HG02852 (cell line): Measurements from ENCODE around the gene CRISPLD2.
"Not testable (repeated sequence)": the region's sequence is repeated elsewhere in the genome, so short reads cannot be mapped to it uniquely, and the experiment has no call there.

ENCODE experiments used
- ATAC-seq: cut with Tn5 transposase; IDR thresholded peaks from one replicate; pipeline ENCODE4 v1.9.1; 2021; ENCODE audit warnings: mild to moderate bottlenecking, moderate library complexity; ENCODE audit not compliant: unreplicated experiment

CRISPLD2 gene

DNA sequence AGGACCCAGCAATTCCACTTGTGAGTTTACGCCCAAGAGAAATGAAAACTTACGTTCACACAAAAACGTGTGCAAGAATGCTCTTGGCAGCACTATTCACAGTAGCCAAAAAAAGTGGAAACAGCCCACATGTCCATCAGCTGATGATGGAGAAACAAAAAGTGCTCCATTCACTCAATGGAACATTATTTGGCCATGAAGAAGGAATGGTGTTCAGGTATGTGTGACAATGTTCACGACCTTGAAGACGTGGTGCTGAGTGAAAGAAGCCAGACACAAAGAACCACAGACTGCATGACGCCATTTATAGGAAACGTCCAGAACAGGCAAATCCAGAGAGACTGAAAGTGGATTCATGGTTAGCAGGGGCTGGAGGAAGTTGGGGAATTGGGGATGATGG is 106.7 kb downstream of the CRISPLD2 start:
- ATAC-seq = no peak

DNA sequence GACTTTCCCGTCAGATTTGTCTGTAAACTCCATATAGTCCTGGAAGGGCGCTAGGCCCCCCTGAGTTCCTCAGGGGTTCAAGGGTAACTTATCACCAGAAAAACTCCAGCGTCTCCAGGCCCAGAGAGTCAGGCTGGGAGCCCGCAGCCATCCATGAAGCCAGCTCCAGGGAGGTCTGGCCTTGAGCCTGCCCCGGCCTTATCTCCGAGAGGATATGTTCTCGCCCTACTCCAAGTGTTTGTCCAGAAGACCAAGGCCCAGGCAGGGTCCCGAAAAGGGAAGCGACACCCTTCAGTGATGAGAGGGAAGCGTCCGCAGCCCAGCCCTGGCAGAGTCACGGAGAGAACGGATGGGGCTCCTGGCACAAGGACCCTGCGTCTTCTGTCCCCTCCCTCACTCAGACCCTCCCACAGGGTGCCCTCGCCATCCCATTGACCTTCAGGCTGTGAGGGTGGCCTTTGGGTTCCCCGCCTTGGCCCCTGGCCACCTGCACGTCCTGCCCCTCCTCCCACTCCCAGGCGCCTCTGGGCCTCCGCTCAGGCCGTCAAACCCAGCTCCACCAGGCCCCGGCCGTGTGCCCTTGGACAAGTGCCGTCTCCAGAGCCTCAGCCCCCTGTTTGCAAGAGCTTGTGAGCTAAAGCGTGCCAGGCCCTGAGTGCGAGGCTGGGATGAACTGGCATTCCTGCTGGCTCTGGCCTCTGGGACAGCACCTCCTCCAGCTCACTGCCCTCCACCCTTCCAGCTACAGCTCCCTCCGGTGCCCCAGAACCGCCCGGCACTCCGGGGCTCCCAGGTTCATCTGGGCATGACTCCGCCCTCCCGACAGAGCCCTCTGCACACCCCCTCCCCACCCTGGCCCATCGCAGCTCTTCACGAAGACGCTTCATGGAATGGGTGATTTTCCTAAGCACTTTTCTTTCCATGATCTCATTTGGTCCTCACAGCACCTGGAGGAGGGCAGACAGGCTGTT is 108.1 kb downstream of the CRISPLD2 start:
- no peak for ATAC-seq

DNA sequence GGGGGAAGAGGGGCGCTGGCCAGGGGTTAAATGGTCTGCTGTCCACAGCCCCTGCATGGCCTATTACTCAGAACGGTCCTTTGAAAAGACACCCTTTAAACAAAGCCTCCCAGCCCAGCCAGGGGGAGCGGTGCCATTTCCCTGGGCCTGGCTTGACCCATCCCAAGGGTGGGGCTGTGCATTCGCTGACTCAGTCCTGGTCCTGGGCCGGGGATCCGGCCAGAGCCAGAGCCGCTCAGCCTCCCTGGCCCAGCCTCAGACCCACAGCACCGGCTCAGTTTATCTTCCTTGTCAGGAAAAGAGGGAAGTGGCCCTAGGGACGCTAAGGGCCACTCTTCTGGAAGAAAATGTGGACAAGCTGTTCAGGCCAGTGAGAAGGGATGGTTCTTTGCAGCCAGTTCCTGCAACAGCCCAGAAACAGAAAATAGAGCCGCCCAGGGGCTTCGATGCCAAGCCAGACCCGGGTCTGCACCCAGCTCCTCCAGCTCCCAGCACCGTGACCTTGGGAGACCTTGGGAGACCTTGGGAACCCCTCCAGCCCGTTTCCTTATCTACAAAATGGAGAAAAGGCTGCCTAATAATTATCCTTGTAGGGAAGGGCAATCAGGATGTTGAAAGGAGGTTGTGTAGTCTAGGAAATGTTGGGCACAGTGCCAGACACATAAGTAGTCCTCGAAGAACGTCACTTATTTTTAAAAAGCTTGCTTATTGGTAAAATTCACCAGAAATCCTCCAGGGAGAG is 109.1 kb downstream of the CRISPLD2 start:
- no peak for ATAC-seq

DNA sequence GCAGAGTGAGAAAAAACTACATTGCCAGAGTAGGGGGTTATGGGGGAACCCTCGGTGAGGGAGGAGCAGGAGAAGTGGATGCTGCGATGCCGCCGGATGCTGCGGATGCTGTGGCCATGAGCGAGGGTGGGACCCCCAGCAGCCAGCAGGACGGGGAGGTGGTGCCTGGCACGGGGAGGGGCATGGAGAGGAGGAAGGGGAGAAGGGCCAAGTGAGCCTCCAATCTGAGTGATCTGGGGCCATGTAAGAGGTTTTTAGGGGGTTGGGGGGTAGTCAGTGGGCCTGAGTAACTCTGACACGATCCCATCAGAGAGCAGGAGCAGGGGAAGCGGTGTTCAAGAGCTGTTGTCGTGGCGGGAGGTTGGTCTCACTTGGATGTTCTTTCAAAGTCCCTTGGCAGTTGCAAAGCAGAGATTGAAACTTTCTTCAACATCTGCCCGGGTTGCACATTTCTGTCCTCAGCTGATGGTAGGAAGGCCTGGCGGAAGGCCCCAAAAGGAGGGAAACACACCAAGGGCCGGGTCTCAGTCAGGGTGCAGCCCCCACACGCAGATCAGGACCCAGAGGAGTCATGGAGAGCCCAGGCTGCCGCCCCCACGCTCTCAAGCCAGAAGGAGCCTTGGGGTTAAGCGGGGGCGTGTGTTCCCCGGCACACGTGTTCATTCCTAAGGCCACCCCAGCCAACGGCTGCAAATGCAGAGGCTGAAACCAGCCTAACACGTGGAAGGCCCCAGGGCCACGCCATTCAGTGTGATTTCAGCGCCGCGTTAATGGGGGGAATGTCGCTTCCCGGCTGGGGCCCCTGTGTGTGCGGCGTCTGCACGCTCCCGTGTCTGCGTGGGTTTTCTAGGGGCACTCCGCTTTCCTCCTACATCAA is 109.9 kb downstream of the CRISPLD2 start:
- ATAC-seq = no peak

DNA sequence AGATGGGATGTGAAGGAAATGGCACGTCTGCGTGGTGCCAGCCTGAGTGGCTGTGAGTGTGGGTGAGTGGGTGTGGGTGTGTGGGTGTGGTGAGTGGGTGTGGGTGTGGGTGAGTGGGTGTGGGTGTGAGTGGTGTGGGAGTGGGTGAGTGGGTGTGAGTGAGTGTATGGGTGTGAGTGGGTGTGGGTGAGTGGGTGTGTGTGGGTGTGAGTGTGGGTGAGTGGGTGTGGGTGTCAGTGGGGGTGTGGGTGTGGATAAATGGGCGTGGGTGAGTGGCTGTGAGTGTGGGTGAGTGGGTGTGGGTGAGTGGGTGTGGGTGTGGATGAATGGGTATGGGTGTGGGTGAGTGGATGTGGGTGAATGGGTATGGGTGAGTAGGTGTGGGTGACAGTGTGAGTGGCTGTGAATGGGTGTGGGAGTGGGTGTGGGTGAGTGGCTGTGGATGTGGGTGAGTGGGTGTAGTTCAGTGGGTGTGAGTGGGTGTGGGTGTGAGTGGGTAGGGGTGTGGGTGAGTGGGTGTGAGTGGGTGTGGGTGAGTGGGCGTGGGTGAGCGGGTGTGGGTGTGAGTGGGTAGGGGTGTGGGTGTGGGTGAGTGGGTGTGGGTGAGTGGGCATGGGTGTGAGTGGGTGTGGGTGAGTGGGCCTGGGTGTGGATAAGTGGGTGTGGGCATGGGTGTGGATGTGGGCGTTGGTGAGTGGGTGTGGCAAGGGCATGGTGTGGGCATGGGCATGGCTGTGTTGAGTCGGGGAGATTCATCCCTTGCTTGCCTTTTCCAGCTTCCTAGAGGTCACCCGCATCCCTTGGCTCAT is 110.7 kb downstream of the CRISPLD2 start:
- ATAC-seq = no peak

DNA sequence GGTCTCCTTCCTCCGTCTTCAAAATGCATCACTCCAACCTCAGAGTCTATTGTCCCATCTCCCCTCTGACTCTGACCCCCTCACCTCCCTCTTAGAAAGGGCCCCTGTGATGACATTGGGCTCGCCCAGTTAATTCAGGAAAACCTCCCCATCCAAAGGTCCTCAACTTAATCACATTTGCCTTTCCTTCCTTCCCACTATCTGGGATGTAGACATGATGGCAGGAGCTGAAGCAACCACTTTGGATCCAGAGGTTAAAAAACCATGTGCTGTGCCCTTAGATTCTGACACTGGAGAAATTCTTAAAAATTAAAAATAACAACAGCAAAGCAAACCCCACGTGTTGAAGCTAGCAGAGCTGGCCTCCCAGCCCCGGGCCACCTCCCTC is 111.3 kb downstream of the CRISPLD2 start:
- no peak for ATAC-seq

DNA sequence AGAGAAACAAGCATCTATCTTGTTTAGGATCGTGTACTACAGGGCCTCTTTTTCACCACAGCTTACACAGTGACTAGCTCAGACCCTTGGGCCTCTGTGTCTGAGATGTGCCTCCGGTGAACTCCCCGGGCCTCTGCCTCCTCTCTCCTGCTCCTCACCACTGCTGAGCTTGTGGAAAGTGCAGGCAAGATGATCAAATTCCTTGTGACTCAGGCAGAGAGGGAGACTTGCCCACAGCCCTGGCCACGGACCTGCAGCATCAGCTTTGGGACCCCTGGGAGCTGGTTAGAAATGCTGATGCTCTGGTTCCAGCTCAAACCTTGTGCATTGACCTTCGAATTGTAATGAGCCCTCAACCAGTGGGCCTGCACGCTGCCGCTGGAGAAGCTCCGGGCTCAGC is 111.7 kb downstream of the CRISPLD2 start:
- no peak for ATAC-seq

DNA sequence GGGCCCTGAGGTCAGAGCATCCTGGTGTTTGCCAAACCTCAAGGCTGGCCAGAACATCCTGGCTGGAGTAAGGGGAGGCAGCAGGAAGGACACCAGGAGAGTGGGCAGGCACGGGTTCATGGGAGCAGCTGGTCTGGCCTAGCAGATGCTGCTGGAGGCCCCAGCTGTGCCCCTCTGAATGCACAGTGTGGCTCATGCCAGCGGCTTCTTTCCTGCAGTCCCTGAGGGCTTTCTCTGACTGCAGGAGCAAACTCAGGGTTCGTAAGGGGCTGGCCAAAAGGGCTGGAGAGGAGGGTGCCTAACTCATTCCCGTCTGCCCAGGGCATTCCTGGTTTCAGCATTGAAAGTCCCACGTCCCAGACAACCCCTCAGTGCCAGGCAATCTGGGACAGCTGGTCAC is 112.9 kb downstream of the CRISPLD2 start:
- no peak for ATAC-seq

DNA sequence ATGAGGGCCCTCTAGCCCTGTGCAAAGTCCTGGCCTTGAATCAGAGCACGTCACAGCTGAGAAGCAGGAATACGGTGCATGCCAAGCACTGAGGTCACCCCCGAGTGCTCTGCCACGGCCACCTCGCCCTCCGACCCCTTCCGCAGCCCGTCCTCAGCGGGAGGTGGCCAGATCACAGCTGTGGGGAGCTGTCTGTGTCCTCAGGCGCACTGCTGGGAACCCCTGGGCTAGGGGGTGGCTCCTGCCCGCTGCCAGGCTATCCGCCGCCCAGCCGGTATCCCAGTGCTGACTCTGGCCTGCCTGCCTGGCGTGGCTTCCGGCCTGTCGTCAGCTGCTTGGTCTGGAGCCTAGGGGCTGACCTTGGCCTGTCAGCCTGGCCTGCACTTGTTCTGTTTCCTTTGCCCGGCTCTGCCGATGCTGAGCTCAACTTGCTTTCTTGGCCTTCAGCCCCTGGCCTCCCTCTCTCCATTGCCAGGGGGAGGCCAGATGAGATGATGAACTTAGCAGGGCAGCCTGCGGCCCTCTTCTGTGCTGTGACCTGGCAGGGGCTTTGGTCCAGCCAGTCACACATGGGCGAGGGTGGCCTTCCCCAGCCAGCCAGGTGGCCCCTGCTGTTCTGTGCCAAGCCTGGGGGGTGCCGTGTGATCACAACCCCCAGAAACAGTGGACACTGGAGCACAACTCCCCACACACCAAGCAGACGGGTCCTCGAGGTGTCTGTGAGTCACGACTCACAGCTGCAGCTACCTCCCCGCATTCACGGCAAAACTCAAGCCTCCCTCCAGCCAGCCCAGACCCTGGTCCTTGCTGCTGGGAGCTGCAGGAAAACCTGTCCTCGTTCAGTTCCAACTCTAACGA is 114.2 kb downstream of the CRISPLD2 start:
- no peak for ATAC-seq

DNA sequence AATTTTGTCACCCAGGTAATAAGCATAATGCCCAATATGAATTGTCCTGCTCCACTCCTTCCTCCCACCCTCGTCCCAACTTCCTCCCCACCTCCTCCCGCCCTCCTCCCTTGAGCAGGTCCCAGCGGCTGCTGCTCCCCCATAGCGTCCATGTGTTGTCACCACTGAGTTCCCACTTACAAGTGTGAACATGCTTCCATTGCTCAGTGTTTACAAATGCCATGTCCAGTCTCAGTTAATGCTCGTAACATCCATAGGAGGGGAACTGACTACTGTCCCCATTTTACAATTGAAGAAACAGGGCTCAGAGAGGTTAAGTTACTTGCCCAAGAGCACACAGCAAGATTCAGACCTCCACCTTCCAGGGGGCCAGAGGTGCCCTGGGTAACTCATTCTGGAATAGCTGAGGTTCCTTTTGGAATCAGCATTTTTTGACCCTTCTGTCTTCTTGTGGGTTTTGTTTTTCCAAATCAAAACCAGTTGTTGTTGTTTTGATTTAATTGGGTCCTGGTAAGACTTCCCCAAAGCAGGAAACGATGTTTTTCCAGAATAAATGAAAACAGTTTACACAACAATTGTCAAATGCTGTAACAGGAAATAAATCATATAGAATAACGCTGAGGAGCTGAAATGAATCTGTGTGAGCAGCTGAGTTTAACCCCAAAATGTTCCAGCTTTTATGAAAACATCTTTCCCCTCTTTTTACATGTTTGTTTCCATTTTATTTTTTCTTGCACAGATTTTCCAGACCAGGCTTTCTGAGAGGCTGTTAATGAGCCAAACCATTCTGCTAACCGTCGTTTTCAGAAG is 117.6 kb downstream of the CRISPLD2 start:
- no peak for ATAC-seq

DNA sequence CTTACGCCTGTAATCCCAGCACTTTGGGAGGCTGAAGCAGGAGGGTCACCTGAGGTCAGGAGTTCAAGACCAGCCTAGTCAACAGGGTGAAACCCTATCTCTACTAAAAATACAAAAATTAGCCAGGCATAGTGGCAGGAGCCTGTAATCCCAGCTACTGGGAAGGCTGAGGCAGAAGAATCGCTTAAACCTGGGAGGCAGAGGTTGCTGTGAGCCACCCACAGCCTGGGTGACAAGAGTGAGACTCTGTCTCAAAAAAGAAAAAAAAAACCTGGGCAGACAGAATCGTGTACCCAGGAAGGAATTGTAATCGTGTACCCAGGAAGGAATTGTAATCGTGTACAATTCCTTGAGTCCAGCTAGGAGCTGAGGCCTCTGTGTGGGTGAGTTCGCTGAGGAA is 118.8 kb downstream of the CRISPLD2 start:
- not testable (repeated sequence) for ATAC-seq

DNA sequence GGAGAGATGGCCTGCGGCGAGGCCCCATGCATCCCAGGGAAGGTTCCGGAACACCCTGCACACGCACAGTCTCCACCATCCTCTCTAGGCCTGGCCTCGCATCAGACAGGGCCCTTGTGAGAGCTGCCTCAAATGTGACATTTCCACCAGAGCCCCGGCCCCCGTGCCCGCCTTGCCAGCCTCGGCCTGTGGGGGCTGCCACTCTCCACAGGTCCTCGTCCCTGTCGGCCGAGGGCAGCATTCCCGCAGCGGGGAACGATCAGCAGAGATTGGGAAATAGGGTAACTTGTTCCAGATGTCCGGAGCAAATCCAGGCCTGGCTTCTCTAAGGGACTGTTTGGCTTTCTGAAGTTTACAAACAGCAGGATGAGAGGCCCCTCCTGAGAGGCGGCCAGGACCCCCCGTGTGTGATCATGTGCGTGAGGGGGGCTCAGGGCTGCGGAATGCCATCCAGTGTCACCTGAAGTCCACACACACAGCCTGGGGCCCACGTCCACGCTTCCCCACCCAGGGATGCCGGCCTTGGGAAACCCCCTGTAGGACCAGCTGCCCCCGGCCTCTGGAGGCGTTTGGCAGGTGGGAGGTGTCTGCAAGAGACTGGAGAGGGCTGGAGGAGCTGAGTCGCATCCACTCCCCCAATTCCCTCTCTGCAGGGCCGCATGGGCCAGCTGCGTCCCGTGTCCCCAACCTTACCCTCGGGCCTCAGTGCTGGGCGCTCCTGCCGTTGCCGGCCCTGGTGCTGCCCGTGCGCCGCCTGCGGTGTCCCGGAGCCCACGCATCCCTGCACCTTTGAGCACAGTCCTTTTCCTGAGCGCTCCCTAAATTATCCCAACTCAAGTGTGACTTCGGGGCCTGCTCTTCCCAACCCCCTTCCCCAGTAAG is 121.1 kb downstream of the CRISPLD2 start:
- no peak for ATAC-seq

DNA sequence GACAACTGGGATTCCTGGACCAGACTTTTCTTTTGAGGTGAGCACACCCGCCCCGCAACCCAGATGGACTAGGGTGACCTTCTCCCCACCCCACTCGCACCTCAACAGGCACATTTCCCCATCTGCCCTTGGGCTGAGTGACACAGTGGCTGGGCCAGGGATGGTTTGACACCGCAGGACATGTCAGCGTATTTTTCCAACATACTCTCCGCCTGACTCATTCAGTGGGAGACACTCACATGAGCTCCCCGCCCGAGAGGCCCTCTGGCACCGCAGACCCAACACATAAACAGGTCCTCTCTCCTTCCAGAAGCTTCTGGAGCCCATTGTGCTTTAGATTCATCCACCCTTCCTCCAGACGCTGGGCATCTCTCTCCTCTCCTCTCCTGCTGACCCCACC is 122.1 kb downstream of the CRISPLD2 start:
- ATAC-seq = no peak

DNA sequence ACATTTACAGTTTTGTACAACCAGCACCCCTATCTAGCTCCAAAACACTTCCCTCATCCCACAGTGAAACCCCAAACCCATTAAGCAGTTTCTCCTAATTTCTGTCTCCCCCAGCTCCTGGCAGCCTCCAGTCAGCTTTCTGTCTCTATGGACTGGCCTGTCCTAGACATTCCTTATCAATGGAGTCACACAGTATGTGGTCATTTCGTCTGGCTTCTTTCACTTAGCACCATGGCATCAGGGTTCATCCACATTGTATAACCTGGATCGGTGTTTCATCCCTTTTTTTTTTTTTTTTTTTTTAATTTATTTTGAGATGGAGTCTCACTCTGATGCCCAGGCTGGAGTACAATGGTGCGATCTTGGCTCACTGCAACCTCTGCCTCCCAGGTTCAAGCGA is 123.0 kb downstream of the CRISPLD2 start:
- ATAC-seq = no peak

DNA sequence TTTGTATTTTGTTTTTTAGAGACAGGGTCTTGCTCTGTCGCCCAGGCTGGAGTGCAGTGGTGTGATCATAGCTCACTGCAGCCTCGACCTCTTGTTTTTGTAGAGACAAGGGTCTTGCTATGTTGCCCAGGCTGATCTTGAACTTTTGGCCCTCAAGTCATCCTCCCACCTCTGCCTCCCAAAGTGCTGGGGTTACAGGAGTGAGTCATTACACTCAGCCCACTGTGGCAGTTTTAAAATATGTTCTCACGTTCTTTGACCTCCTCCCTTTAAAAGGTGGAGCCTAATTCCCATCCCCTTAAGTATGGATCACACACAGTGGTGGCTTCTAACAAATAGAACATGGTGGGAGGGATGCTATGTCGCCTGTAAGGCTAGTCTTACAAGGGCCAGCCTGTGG is 123.8 kb downstream of the CRISPLD2 start:
- ATAC-seq = no peak

DNA sequence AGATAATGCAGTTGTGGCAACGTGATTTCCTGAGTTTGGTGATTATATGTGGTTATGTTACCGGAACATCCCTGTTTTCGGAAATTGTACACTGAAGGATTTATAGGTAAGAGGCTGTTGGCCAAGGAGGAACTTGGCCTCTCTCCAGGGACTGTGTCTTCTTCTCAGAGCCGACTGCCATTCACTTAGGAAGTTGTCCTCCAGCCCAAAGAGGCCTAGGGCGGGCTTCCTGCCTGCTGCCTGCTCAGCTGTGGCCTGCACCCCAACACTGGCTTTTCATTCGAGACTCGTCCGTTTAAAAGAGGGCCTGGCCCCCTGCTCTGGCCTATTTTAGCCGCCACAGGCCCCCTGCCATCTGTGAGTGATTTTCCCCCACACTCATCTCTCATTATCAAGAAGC is 127.2 kb downstream of the CRISPLD2 start:
- no peak for ATAC-seq

DNA sequence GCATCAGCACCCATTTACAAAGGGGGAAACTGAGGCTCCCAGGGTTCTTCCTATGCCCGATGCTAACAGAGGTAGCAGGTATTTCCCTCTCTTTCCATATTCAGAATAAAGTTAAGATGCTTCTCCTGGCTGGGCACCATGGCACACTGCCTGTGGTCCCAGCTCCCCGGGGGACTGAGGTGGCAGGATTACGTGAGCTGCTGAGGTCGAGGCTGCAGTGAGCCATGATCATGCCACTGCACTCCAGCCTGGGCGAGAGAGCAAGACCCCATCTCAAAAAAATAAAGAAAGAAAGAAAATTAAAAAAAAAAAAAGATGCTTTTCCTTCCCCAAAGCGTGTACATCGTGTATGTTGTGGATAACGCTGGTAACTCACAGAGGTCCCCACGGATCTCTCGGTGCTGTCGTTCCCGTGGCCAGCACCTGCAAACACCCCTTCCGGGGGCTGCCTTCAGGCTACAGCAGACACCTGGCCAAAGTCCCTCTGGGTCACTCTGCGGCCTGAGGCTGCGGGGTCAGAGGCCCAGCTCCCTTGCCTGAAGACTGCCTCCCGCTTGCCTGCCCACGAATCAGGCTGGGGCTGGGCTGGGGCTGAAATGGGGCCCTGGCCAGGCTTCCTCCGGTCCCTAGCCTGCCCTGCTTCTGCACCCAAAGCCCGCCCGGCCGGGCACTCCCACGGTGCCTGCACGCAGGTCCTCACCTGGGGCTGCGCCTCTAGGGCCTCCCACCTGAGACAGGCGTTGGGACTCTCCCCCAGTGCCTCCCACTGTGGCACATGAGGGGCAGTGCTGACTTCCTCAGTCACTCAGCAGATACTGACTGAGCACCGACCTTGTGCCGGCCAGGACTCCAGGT is 128.4 kb downstream of the CRISPLD2 start:
- no peak for ATAC-seq
